GM23338 (cell line): ENCODE data around the gene PLXNA2. TPM values are rescaled to one million over a fixed set of nuclear protein-coding genes. Genes with fewer than 3 reads are reported as not detected.

Source experiments
- ATAC-seq: fragments of 200-7000 bp; cut with Tn5 transposase; 3 replicates; pipeline ENCODE4 v1.9.1; 2020
- DNase-seq: peaks from one replicate; pipeline ENCODE4 v3.0.0-alpha.2; 2015; ENCODE audit warnings: low spot score
- H2AFZ ChIP-seq: fragments of 200-600 bp; sonication (generic); 2 replicates; pipeline ENCODE4 v1.8.0; 2016; ENCODE audit warnings: antibody characterized with exemption, mild to moderate bottlenecking, moderate library complexity
- H3F3A ChIP-seq: fragments of 200-600 bp; sonication (generic); replicated peaks from 2 replicates; pipeline ENCODE4 v1.8.0; 2017; ENCODE audit warnings: antibody characterized with exemption, mixed run types, low read depth
- H3K27ac ChIP-seq: fragments of 200-600 bp; sonication (generic); 2 replicates; pipeline ENCODE4 v1.6.1; 2016; ENCODE audit warnings: low read depth
- H3K27me3 ChIP-seq: fragments of 200-600 bp; sonication (generic); 2 replicates; pipeline ENCODE4 v1.8.0; 2016; ENCODE audit warnings: mild to moderate bottlenecking, mixed run types, moderate library complexity; ENCODE audit not compliant: insufficient read depth
- H3K36me3 ChIP-seq: fragments of 200-600 bp; sonication (generic); 2 replicates; pipeline ENCODE4 v1.8.0; 2016; ENCODE audit warnings: mild to moderate bottlenecking; ENCODE audit not compliant: insufficient read depth
- H3K4me1 ChIP-seq: fragments of 200-600 bp; sonication (generic); 2 replicates; pipeline ENCODE4 v1.8.0; 2016; ENCODE audit warnings: mild to moderate bottlenecking, moderate library complexity; ENCODE audit not compliant: insufficient read depth
- H3K4me2 ChIP-seq: fragments of 200-600 bp; sonication (generic); 2 replicates; pipeline ENCODE4 v1.7.1; 2017; ENCODE audit warnings: mixed run types
- H3K4me3 ChIP-seq: fragments of 200-600 bp; sonication (generic); 2 replicates; pipeline ENCODE4 v1.6.1; 2016; ENCODE audit warnings: mixed run types
- H3K79me2 ChIP-seq: fragments of 200-600 bp; sonication (generic); replicated peaks from 2 replicates; pipeline ENCODE4 v1.8.0; 2017; ENCODE audit warnings: mild to moderate bottlenecking; ENCODE audit not compliant: insufficient read depth
- H3K9me2 ChIP-seq: fragments of 200-600 bp; sonication (generic); 2 replicates; pipeline ENCODE4 v1.8.0; 2017; ENCODE audit not compliant: insufficient read depth
- H4K20me1 ChIP-seq: fragments of 200-600 bp; sonication (generic); replicated peaks from 2 replicates; pipeline ENCODE4 v1.8.0; 2017; ENCODE audit warnings: mild to moderate bottlenecking; ENCODE audit not compliant: insufficient read depth
- H3K27ac Mint-ChIP-seq: 2 replicates; pipeline ENCODE4 v1.8.0; 2020; ENCODE audit warnings: inconsistent platforms, mild to moderate bottlenecking, moderate library complexity, mixed read lengths
- H3K27me3 Mint-ChIP-seq: 3 replicates; pipeline ENCODE4 v1.8.0; 2022; ENCODE audit warnings: low read depth, mild to moderate bottlenecking, moderate library complexity, mixed read lengths, inconsistent platforms; ENCODE audit not compliant: insufficient read depth, poor library complexity
- H3K36me3 Mint-ChIP-seq: 3 replicates; pipeline ENCODE4 v1.8.0; 2021; ENCODE audit warnings: low read depth, mild to moderate bottlenecking, inconsistent platforms, moderate library complexity, mixed read lengths
- H3K4me1 Mint-ChIP-seq: 3 replicates; pipeline ENCODE4 v1.8.0; 2020; ENCODE audit warnings: mild to moderate bottlenecking, inconsistent platforms, mixed read lengths
- H3K4me3 Mint-ChIP-seq: 3 replicates; pipeline ENCODE4 v1.8.0; 2021; ENCODE audit warnings: moderate library complexity, mild to moderate bottlenecking, inconsistent platforms, mixed read lengths
- H3K9me3 Mint-ChIP-seq: 3 replicates; pipeline ENCODE4 v1.8.0; 2020; ENCODE audit warnings: moderate library complexity, mild to moderate bottlenecking, inconsistent platforms, mixed read lengths
- CREB1 ChIP-seq: fragments of 250-450 bp; sonication (Bioruptor Pico); IDR thresholded peaks from 2 replicates; pipeline ENCODE4 v1.5.0; 2020; ENCODE audit warnings: low read depth, mild to moderate bottlenecking, moderate library complexity
- CTCF ChIP-seq, 2 experiments: fragments of 200-600 bp in 1 of 2; sonication (generic) in 1 of 2; conservative IDR thresholded peaks; 2 replicates each; pipeline versions ENCODE4 v1.5.1 to v1.6.1; 2016 to 2017; ENCODE audit warnings: antibody characterized with exemption in 2 of 2, low read depth in 2 of 2, mild to moderate bottlenecking in 2 of 2, moderate library complexity in 1 of 2
- ETS1 ChIP-seq: IDR thresholded peaks from 2 replicates; pipeline ENCODE4 v1.6.1; 2016; ENCODE audit warnings: antibody characterized with exemption
- EZH2 ChIP-seq: fragments of 200-600 bp; sonication (generic); IDR thresholded peaks from one replicate; pipeline ENCODE4 v1.8.0; 2017; ENCODE audit warnings: antibody characterized with exemption, mild to moderate bottlenecking, low read depth; ENCODE audit not compliant: unreplicated experiment
- EZH2phosphoT487 ChIP-seq: fragments of 200-600 bp; sonication (generic); IDR thresholded peaks from one replicate; pipeline ENCODE4 v1.8.1; 2018; ENCODE audit warnings: antibody characterized with exemption; ENCODE audit not compliant: unreplicated experiment
- JUNB ChIP-seq: IDR thresholded peaks from one replicate; pipeline ENCODE4 v1.6.1; 2016; ENCODE audit warnings: antibody characterized with exemption; ENCODE audit not compliant: unreplicated experiment
- POLR2AphosphoS5 ChIP-seq: IDR thresholded peaks from 2 replicates; pipeline ENCODE4 v1.6.1; 2016; ENCODE audit warnings: antibody characterized with exemption, low read depth
- REST ChIP-seq: IDR thresholded peaks from one replicate; pipeline ENCODE4 v1.6.1; 2018; ENCODE audit warnings: antibody characterized with exemption; ENCODE audit not compliant: unreplicated experiment
- STAT1 ChIP-seq: IDR thresholded peaks from one replicate; pipeline ENCODE4 v1.6.1; 2016; ENCODE audit warnings: antibody characterized with exemption; ENCODE audit not compliant: unreplicated experiment
- ZNF331 ChIP-seq: fragments of 250-450 bp; sonication (Bioruptor Pico); IDR thresholded peaks from 2 replicates; pipeline ENCODE4 v1.5.0; 2020; ENCODE audit warnings: low read depth, mild to moderate bottlenecking, moderate library complexity
- polyA plus RNA-seq: library from polyadenylated mRNA; unstranded; fragments of >200 nt; fragmentation: Nextera tagmentation; extraction: Ambion mirVana; gene quantifications from 2 replicates; pipeline ENCODE4 v1.2.1, GENCODE V29; 2016
- total RNA-seq: library from RNA; depleted of rRNA; stranded (reverse); fragments of >200 nt; shearing (Covaris generic); gene quantifications from 2 replicates; pipeline ENCODE4 v1.2.3, GENCODE V29; 2014
- TF ChIP-seq, protein P1 (sequence below): fragments of 250-450 bp; sonication (Bioruptor Pico); IDR thresholded peaks from 2 replicates; pipeline ENCODE4 v1.5.0; 2020; ENCODE audit warnings: mild to moderate bottlenecking, moderate library complexity

Gene PLXNA2
- total and polyA plus RNA-seq, 2 experiments from 2014 or later, result 0.40 to 1.8 TPM

- no peak overlapping the region for H3K27ac ChIP-seq
- H3F3A ChIP-seq, result no peaks in the 10 kb centered on the region
- no peaks in the 10 kb centered on the region for H3K36me3 ChIP-seq
- no peak overlapping the region for H3K4me3 Mint-ChIP-seq
- H3K27ac Mint-ChIP-seq, result no peak overlapping the region
- H3K27me3 Mint-ChIP-seq, result peaks cover 14% of the 10 kb centered on the region
- TF ChIP-seq CREB1 (CRISPR knock-in tag) (no peak), JUNB (no peak), ETS1 (no peak), EZH2 (no peak), CTCF (conservative IDR thresholded peaks at IDR 0.05; ENCODE audit: low read depth in 2 of 2) (no peak), ZNF331 (CRISPR knock-in tag) (no peak), REST (no peak), EZH2phosphoT487 (no peak), STAT1 (no peak), POLR2AphosphoS5 (no peak)
- TF ChIP-seq, protein P1, sequence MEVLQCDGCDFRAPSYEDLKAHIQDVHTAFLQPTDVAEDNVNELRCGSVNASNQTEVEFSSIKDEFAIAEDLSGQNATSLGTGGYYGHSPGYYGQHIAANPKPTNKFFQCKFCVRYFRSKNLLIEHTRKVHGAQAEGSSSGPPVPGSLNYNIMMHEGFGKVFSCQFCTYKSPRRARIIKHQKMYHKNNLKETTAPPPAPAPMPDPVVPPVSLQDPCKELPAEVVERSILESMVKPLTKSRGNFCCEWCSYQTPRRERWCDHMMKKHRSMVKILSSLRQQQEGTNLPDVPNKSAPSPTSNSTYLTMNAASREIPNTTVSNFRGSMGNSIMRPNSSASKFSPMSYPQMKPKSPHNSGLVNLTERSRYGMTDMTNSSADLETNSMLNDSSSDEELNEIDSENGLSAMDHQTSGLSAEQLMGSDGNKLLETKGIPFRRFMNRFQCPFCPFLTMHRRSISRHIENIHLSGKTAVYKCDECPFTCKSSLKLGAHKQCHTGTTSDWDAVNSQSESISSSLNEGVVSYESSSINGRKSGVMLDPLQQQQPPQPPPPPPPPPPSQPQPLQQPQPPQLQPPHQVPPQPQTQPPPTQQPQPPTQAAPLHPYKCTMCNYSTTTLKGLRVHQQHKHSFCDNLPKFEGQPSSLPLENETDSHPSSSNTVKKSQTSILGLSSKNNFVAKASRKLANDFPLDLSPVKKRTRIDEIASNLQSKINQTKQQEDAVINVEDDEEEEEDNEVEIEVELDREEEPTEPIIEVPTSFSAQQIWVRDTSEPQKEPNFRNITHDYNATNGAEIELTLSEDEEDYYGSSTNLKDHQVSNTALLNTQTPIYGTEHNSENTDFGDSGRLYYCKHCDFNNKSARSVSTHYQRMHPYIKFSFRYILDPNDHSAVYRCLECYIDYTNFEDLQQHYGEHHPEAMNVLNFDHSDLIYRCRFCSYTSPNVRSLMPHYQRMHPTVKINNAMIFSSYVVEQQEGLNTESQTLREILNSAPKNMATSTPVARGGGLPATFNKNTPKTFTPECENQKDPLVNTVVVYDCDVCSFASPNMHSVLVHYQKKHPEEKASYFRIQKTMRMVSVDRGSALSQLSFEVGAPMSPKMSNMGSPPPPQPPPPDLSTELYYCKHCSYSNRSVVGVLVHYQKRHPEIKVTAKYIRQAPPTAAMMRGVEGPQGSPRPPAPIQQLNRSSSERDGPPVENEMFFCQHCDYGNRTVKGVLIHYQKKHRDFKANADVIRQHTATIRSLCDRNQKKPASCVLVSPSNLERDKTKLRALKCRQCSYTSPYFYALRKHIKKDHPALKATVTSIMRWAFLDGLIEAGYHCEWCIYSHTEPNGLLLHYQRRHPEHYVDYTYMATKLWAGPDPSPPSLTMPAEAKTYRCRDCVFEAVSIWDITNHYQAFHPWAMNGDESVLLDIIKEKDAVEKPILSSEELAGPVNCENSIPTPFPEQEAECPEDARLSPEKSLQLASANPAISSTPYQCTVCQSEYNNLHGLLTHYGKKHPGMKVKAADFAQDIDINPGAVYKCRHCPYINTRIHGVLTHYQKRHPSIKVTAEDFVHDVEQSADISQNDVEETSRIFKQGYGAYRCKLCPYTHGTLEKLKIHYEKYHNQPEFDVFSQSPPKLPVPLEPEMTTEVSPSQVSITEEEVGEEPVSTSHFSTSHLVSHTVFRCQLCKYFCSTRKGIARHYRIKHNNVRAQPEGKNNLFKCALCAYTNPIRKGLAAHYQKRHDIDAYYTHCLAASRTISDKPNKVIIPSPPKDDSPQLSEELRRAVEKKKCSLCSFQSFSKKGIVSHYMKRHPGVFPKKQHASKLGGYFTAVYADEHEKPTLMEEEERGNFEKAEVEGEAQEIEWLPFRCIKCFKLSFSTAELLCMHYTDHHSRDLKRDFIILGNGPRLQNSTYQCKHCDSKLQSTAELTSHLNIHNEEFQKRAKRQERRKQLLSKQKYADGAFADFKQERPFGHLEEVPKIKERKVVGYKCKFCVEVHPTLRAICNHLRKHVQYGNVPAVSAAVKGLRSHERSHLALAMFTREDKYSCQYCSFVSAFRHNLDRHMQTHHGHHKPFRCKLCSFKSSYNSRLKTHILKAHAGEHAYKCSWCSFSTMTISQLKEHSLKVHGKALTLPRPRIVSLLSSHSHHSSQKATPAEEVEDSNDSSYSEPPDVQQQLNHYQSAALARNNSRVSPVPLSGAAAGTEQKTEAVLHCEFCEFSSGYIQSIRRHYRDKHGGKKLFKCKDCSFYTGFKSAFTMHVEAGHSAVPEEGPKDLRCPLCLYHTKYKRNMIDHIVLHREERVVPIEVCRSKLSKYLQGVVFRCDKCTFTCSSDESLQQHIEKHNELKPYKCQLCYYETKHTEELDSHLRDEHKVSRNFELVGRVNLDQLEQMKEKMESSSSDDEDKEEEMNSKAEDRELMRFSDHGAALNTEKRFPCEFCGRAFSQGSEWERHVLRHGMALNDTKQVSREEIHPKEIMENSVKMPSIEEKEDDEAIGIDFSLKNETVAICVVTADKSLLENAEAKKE, result no peak
- H3K9me3 Mint-ChIP-seq, result peaks cover 9% of the 10 kb centered on the region; the same call in 1 of the 3 replicates
- H3K27me3 ChIP-seq, result no peaks in the 10 kb centered on the region
- H3K4me1 Mint-ChIP-seq, result peaks cover 18% of the 10 kb centered on the region
- DNase-seq, result no peak
- no peak overlapping the region for H2AFZ ChIP-seq
- no peak overlapping the region for H3K4me2 ChIP-seq
- H3K4me3 ChIP-seq, result no peak overlapping the region
- ATAC-seq, result no peak
- no peaks in the 10 kb centered on the region for H3K79me2 ChIP-seq
- H3K9me2 ChIP-seq, result no peaks in the 10 kb centered on the region
- H4K20me1 ChIP-seq, result no peaks in the 10 kb centered on the region
- H3K36me3 Mint-ChIP-seq, result no peaks in the 10 kb centered on the region
- H3K4me1 ChIP-seq, result peaks cover 23% of the 10 kb centered on the region
Measured at GRCh38 chr1:207999972-208000371, 244.2 kb downstream of the PLXNA2 start.
